Upper lobe of right lung (tissue), 1 donor: Measurements from ENCODE around the gene ALDH16A1. TPM values are rescaled to one million over a fixed set of nuclear protein-coding genes. Genes with fewer than 3 reads are reported as not detected.

Experiments used
- ATAC-seq: fragments of 200-7000 bp; cut with Tn5 transposase; one replicate; pipeline ENCODE4 v1.9.1; 2020; ENCODE audit warnings: mild to moderate bottlenecking, moderate library complexity
- DNase-seq: peaks from one replicate; pipeline ENCODE4 v3.0.0-alpha.2; 2020
- H3K27ac ChIP-seq: fragments of 200-600 bp; one replicate; pipeline ENCODE4 v1.8.0; 2022
- H3K27me3 ChIP-seq: fragments of 200-600 bp; one replicate; pipeline ENCODE4 v1.8.0; 2022; ENCODE audit warnings: mild to moderate bottlenecking
- H3K36me3 ChIP-seq: fragments of 200-600 bp; one replicate; pipeline ENCODE4 v1.8.0; 2022
- H3K4me1 ChIP-seq: fragments of 200-600 bp; one replicate; pipeline ENCODE4 v1.8.0; 2022
- H3K4me3 ChIP-seq: fragments of 200-600 bp; one replicate; pipeline ENCODE4 v1.8.0; 2022; ENCODE audit warnings: mild to moderate bottlenecking
- H3K9me3 ChIP-seq: fragments of 200-600 bp; one replicate; pipeline ENCODE4 v1.8.0; 2022
- intact Hi-C: fragments of 100-400 bp; cut with DNase I; formaldehyde crosslinking; loops from one replicate; pipeline ENCODE4 v1.11.0; 2022
- total RNA-seq: library from RNA; stranded (reverse); fragmentation: NEBNext Ultra II Directional; extraction: Animal tissue kit (Norgen Biotek cat#: 25700); gene quantifications from one replicate; pipeline ENCODE4 v1.2.1, GENCODE V29; 2021
- TF ChIP-seq, protein P1 (sequence below): fragments of 200-600 bp; IDR thresholded peaks from one replicate; pipeline ENCODE4 v1.8.0; 2022; ENCODE audit warnings: antibody characterized with exemption
- donor health status: DM: no; HTN: yes; CAD: no; lungs with severe emphysema.

Gene ALDH16A1
- total RNA-seq, 1 donor from 2014 or later: 32.3 TPM

DNA sequence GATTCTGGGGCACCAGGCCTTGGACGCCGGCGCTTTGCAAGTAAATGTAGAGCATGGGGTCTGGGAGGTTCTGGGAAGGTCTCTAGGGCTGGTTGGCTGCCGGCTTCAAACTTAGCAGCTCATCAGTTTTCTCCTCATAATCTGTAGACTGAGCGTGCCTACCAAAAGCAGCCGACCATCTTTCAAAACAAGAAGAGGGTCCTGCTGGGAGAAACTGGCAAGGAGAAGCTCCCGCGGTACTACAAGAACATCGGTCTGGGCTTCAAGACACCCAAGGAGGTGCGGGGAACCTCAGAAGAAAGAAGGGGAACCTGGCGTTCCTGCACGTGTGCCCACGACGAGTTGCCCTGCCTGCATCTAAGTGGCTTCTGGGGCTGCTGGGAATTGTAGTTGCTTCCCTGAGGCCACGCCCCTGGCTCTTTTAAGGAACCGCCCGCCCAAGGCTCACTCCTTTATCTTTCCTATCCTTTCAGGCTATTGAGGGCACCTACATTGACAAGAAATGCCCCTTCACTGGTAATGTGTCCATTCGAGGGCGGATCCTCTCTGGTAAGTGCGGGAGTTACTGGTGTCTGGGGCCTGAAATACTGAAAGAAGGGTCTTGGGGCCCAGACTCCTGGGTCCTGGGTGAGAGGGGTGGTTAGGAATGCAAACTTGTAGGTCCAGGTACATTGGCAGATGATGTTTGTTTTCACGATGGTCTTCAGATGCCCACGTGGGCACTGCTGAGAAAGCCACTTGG is 44.2 kb downstream of the ALDH16A1 start:
- H3K4me1 ChIP-seq: peaks cover 38% of the 10 kb centered on the region
- no peaks in the 10 kb centered on the region for H3K27me3 ChIP-seq
- peaks cover 43% of the 10 kb centered on the region for H3K36me3 ChIP-seq
- peak overlapping the region; percentile 93 for H3K27ac ChIP-seq
- TF ChIP-seq, protein P1, sequence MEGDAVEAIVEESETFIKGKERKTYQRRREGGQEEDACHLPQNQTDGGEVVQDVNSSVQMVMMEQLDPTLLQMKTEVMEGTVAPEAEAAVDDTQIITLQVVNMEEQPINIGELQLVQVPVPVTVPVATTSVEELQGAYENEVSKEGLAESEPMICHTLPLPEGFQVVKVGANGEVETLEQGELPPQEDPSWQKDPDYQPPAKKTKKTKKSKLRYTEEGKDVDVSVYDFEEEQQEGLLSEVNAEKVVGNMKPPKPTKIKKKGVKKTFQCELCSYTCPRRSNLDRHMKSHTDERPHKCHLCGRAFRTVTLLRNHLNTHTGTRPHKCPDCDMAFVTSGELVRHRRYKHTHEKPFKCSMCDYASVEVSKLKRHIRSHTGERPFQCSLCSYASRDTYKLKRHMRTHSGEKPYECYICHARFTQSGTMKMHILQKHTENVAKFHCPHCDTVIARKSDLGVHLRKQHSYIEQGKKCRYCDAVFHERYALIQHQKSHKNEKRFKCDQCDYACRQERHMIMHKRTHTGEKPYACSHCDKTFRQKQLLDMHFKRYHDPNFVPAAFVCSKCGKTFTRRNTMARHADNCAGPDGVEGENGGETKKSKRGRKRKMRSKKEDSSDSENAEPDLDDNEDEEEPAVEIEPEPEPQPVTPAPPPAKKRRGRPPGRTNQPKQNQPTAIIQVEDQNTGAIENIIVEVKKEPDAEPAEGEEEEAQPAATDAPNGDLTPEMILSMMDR: no peak
- peak overlapping the region; percentile 98 for H3K4me3 ChIP-seq
- peak; percentile 53 for ATAC-seq
- peak; percentile 88 for DNase-seq
- intact Hi-C loops: no loop called here
- H3K9me3 ChIP-seq: no peaks in the 10 kb centered on the region

DNA sequence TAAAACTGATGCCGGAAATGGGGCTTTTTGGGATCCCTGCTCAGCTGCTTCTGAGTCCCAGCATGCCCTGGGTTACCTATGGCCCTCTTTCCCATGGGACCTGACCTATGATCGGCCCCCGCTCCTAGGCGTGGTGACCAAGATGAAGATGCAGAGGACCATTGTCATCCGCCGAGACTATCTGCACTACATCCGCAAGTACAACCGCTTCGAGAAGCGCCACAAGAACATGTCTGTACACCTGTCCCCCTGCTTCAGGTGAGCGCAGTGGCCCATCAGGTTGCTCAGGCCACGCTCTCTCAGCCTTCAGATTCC is 44.7 kb downstream of the ALDH16A1 start:
- Histone ChIP-seq H3K4me3 (peak overlapping the region; percentile 98), H3K9me3 (no peaks in the 10 kb centered on the region), H3K4me1 (peaks cover 38% of the 10 kb centered on the region), H3K27me3 (no peaks in the 10 kb centered on the region), H3K36me3 (peaks cover 38% of the 10 kb centered on the region), H3K27ac (peak overlapping the region; percentile 93)
- TF ChIP-seq, protein P1: no peak
- intact Hi-C loops: no loop called here
- ATAC-seq: no peak
- DNase-seq: no peak

DNA sequence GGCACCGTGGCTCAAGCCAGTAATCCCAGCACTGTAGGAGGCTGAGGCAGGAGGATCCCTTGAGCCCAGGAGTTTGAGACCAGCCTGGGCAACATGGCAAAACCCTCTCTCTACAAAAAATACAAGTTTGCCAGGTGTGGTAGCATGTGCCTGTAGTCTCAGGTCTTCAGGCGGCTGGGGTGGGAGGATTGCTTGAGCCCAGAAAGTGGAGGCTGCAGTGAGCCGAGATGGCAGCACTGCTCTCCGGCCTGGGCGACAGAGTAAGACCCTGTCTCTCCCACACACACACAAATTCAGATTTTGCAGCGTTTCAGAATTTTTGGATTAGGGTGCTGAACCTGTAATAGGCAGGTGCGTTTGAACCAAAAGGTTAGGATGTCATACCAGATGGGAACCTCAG is 45.5 kb downstream of the ALDH16A1 start:
- TF ChIP-seq, protein P1: no peak
- H3K36me3 ChIP-seq: peaks cover 31% of the 10 kb centered on the region
- H3K4me1 ChIP-seq: peaks cover 38% of the 10 kb centered on the region
- no peaks in the 10 kb centered on the region for H3K9me3 ChIP-seq
- no peak overlapping the region for H3K27ac ChIP-seq
- ATAC-seq (no peak), DNase-seq (no peak)
- H3K27me3 ChIP-seq: no peaks in the 10 kb centered on the region
- intact Hi-C loops: no loop called here
- peak overlapping the region; percentile 52 for H3K4me3 ChIP-seq

DNA sequence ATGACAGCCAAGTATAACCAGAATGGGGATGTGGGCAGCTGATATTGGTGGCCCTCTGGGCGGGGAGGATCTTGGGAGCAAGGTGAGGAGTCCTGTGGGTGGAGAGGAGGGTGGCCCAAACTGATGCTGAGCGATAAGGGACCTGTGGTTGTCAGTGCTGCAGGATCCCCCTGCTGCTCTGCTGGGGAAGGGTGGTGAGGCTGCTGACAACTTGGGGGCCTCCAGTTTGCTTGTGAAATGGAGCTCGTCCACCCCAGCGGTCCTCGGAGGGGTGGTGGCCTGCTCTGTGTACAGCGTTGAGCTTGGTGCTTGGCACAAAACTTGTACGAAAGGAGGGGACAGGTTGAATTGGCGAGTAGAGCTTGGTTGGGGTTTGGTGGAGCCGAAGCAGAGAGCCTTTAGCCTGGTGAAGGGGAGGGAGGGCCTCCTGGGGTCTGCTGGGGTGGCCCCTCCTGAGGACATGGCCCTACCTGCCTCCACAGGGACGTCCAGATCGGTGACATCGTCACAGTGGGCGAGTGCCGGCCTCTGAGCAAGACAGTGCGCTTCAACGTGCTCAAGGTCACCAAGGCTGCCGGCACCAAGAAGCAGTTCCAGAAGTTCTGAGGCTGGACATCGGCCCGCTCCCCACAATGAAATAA is 46.1 kb downstream of the ALDH16A1 start:
- ATAC-seq (no peak), DNase-seq (no peak)
- peaks cover 38% of the 10 kb centered on the region for H3K4me1 ChIP-seq
- H3K27ac ChIP-seq: peak overlapping the region; percentile 78
- intact Hi-C loops: no loop called here
- H3K9me3 ChIP-seq: no peaks in the 10 kb centered on the region
- TF ChIP-seq, protein P1: no peak
- H3K4me3 ChIP-seq: peak overlapping the region; percentile 52
- peaks cover 31% of the 10 kb centered on the region for H3K36me3 ChIP-seq
- no peaks in the 10 kb centered on the region for H3K27me3 ChIP-seq

DNA sequence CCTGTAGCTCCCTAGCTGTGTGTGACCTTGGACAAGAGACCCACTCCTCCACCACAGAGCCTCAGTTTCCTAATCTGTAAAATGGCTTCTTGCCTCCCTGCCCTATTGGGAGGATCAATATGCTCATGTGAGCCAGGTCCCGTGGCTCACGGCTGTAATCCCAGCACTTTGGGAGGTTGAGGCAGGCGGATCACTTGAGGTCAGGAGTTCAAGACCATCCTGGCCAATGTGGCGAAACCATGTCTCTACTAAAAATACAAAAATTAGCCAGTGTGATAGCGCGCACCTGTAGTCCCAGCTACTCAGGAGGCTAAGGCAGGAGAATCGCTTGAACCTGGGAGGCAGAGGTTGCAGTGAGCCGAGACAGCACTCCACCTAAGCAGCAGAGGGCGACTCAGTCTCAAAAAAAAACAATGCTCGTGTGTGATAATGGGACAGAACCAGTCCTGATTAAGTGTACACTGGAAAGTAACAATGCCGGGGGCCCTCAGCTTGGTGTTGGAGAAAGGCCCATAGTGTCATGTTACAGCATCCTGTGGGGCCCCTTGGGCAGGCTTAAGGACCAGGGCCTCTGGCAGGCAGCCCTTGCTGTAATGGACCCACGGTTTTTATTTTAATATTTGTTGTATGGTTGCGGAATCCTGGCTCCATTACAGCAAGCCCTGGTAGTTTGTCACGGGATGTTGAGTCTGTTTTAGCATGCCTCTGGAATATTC is 50.0 kb downstream of the ALDH16A1 start:
- Histone ChIP-seq H3K27me3 (no peaks in the 10 kb centered on the region), H3K4me1 (peaks cover 22% of the 10 kb centered on the region), H3K36me3 (peaks cover 21% of the 10 kb centered on the region), H3K27ac (no peak overlapping the region), H3K4me3 (no peak overlapping the region), H3K9me3 (no peaks in the 10 kb centered on the region)
- TF ChIP-seq, protein P1: peak; percentile 61
- intact Hi-C loops: no loop called here
- no peak for DNase-seq
- ATAC-seq: peak; percentile 57
